Hematopoietic multipotent progenitor cell treated with erythropoietin and hydrocortisone succinate and interleukin-3 and kit ligand, for 6 days (in vitro differentiated cells): ENCODE measurements around the gene SAP25.
A peak's percentile ranks its signal among the peaks of the same experiment; 100 is the strongest.
"Not testable (repeated sequence)": the region's sequence is repeated elsewhere in the genome, so short reads cannot be mapped to it uniquely, and the experiment has no call there.

ENCODE experiments used
- DNase-seq: peaks from one replicate; pipeline ENCODE4 v3.0.0-alpha.2; 2015

SAP25 gene

DNA sequence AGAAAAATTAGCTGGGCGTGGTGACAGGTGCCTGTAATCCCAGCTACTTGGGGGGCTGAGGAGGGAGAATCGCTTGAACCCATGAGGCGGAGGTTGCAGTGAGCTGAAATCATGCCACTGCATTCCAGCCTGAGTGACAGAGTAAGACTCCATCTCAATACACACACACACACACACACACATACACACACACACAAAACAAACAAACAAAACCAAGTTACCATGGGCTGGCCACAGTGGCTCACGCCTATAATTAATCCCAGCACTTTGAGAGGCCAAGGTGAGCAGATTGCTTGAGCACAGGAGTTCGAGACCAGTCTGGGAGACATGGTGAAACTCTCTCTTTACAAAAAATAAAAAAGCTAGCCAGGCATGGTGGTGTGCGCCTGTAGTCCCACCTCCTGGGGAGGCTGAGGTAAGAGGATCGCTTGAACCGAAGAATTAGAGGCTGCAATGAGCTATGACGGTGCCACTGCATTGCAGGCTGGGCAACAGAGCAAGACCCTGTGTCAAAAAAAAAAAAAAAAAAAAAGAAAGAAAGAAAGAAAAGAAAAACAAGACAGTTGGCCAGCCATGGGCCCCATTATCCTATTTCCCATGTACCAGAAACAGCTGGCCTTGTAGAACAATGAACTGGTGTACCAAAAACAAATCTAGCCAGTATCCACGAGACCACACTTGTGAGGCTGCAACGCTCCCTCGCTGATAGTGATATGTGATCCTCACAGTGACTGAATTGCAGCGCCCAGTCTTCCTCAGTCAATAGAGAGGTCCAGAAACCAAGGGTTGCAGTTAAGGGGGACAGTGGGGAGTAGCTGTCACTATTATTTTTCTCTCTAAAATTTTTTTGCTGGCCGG, 41.3 kb downstream of the SAP25 start:
- DNase-seq, result peak; percentile 90

GRCh38 chr7:100528108-100528866, 45.4 kb downstream of the SAP25 start:
- not testable (repeated sequence) for DNase-seq

DNA sequence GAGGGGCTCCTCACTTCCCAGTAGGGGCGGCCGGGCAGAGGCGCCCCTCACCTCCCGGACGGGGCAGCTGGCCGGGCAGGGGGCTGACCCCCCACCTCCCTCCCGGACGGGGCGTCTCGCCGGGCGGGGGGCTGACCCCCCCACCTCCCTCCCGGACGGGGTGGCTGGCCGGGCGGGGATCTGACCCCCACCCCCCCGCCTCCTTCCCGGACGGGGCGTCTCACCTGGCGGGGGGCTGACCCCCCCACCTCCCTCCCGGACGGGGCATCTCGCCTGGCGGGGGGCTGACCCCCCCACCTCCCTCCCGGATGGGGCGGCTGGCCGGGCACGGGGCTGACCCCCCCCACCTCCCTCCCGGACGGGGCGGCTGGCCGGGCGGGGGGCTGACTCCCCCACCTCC, 50.5 kb downstream of the SAP25 start:
- not testable (repeated sequence) for DNase-seq
